ENCODE results near the gene TRIP10.

DNA sequence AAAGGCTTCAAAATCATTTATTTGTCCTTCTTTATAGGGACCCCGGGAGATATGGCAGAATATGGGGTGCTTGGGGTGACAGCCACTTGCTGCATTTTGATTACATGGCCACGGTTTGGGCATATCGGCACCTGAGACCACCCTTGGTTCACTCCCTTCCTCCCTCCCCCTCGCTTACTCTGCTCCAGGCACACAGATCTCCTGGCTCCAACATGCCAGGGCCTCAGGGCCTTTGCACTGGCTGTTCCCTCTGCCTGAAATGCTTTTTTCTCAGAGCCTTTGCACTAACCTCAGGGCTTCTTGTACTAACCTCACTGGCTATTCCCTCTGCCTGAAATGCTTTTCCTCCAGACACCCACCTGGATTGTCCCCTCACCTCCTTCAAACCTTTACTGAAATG, 56.8 kb downstream of the TRIP10 start:
- TF ChIP-seq POLR2A (IDR thresholded peaks at IDR 0.05; ENCODE audit: low read depth, low read length) (no peak), SMC3 (IDR thresholded peaks at IDR 0.05; ENCODE audit: low read depth, low read length) (no peak), MAFK (IDR thresholded peaks at IDR 0.05; ENCODE audit: low read depth, low read length) (no peak), RAD21 (IDR thresholded peaks at IDR 0.05; ENCODE audit: low read length) (no peak), MXI1 (IDR thresholded peaks at IDR 0.05; ENCODE audit: borderline replicate concordance, low read depth, low read length) (no peak), CHD1 (IDR thresholded peaks at IDR 0.05; ENCODE audit: low read depth, low read length) (no peak), RCOR1 (IDR thresholded peaks at IDR 0.05; ENCODE audit: insufficient replicate concordance, low read length) (no peak)
- TF ChIP-seq, protein P1, sequence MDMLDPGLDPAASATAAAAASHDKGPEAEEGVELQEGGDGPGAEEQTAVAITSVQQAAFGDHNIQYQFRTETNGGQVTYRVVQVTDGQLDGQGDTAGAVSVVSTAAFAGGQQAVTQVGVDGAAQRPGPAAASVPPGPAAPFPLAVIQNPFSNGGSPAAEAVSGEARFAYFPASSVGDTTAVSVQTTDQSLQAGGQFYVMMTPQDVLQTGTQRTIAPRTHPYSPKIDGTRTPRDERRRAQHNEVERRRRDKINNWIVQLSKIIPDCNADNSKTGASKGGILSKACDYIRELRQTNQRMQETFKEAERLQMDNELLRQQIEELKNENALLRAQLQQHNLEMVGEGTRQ (IDR thresholded peaks at IDR 0.05; ENCODE audit: low read depth, low read length) = no peak
- TF ChIP-seq, protein P2, sequence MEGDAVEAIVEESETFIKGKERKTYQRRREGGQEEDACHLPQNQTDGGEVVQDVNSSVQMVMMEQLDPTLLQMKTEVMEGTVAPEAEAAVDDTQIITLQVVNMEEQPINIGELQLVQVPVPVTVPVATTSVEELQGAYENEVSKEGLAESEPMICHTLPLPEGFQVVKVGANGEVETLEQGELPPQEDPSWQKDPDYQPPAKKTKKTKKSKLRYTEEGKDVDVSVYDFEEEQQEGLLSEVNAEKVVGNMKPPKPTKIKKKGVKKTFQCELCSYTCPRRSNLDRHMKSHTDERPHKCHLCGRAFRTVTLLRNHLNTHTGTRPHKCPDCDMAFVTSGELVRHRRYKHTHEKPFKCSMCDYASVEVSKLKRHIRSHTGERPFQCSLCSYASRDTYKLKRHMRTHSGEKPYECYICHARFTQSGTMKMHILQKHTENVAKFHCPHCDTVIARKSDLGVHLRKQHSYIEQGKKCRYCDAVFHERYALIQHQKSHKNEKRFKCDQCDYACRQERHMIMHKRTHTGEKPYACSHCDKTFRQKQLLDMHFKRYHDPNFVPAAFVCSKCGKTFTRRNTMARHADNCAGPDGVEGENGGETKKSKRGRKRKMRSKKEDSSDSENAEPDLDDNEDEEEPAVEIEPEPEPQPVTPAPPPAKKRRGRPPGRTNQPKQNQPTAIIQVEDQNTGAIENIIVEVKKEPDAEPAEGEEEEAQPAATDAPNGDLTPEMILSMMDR (conservative IDR thresholded peaks at IDR 0.05; ENCODE audit: low read depth, low read length) = no peak
